ENCODE measurements around the gene CAPN1. TPM values are rescaled to one million over a fixed set of nuclear protein-coding genes. Genes with fewer than 3 reads are reported as not detected.
A peak's percentile ranks its signal among the peaks of the same experiment; 100 is the strongest.

Gene CAPN1
- polyA plus RNA-seq, 1 donor from 2014 or later = 102 TPM

DNA sequence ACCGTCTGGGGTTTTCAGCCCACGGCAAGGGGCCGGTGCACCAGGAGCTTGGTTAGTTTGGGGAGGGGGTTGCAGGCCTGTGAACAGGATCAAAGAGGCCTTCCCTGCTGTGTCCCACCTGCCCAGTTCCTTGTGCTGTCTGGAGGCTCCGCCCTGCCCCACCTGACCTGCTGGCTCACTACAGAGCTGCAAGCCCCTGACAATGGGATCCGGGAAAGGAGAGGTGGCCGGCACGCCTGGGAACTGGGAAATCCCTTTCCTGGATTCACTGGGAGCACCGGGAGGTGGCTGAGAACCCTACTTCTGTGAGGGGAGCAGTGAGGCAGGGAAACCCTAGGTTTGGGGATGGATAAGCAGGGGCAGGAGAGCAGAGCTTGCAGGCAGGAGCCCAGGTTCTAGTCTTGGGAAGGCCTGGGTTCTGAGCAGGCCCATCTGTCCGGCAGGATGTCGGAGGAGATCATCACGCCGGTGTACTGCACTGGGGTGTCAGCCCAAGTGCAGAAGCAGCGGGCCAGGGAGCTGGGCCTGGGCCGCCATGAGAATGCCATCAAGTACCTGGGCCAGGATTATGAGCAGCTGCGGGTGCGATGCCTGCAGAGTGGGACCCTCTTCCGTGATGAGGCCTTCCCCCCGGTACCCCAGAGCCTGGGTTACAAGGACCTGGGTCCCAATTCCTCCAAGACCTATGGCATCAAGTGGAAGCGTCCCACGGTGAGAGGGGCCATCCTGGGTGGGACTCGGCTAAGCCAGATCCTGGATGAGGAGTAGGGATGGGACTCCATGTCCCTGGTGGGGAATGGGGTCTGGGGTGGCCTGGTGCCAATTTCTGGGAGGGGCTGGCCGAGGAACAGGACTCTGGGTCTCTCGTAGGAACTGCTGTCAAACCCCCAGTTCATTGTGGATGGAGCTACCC, 786 bp downstream of the CAPN1 start:
- H3K79me2 ChIP-seq (replicated peaks; ENCODE audit: insufficient read depth, low read length) = peaks cover 17% of the 10 kb centered on the region
- no peak for TF ChIP-seq SMC3 (conservative IDR thresholded peaks at IDR 0.05; ENCODE audit: poor library complexity)
- no peak for TF ChIP-seq MXI1 (conservative IDR thresholded peaks at IDR 0.05; ENCODE audit: poor library complexity, severe bottlenecking)
- TF ChIP-seq, protein P1, sequence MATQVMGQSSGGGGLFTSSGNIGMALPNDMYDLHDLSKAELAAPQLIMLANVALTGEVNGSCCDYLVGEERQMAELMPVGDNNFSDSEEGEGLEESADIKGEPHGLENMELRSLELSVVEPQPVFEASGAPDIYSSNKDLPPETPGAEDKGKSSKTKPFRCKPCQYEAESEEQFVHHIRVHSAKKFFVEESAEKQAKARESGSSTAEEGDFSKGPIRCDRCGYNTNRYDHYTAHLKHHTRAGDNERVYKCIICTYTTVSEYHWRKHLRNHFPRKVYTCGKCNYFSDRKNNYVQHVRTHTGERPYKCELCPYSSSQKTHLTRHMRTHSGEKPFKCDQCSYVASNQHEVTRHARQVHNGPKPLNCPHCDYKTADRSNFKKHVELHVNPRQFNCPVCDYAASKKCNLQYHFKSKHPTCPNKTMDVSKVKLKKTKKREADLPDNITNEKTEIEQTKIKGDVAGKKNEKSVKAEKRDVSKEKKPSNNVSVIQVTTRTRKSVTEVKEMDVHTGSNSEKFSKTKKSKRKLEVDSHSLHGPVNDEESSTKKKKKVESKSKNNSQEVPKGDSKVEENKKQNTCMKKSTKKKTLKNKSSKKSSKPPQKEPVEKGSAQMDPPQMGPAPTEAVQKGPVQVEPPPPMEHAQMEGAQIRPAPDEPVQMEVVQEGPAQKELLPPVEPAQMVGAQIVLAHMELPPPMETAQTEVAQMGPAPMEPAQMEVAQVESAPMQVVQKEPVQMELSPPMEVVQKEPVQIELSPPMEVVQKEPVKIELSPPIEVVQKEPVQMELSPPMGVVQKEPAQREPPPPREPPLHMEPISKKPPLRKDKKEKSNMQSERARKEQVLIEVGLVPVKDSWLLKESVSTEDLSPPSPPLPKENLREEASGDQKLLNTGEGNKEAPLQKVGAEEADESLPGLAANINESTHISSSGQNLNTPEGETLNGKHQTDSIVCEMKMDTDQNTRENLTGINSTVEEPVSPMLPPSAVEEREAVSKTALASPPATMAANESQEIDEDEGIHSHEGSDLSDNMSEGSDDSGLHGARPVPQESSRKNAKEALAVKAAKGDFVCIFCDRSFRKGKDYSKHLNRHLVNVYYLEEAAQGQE (IDR thresholded peaks at IDR 0.05; ENCODE audit: borderline replicate concordance) = peak; percentile 89
- TF ChIP-seq TAF1 (IDR thresholded peaks at IDR 0.05; ENCODE audit: low read depth) = no peak
- no peak for TF ChIP-seq EP300 (conservative IDR thresholded peaks at IDR 0.05; ENCODE audit: poor library complexity, severe bottlenecking)
- no peak for TF ChIP-seq POLR2AphosphoS5 (IDR thresholded peaks at IDR 0.05)
- no peak for TF ChIP-seq RAD21 (conservative IDR thresholded peaks at IDR 0.05)
- TF ChIP-seq, protein P2, sequence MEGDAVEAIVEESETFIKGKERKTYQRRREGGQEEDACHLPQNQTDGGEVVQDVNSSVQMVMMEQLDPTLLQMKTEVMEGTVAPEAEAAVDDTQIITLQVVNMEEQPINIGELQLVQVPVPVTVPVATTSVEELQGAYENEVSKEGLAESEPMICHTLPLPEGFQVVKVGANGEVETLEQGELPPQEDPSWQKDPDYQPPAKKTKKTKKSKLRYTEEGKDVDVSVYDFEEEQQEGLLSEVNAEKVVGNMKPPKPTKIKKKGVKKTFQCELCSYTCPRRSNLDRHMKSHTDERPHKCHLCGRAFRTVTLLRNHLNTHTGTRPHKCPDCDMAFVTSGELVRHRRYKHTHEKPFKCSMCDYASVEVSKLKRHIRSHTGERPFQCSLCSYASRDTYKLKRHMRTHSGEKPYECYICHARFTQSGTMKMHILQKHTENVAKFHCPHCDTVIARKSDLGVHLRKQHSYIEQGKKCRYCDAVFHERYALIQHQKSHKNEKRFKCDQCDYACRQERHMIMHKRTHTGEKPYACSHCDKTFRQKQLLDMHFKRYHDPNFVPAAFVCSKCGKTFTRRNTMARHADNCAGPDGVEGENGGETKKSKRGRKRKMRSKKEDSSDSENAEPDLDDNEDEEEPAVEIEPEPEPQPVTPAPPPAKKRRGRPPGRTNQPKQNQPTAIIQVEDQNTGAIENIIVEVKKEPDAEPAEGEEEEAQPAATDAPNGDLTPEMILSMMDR (IDR thresholded peaks at IDR 0.05; ENCODE audit: poor library complexity, severe bottlenecking) = peak; percentile 11
- TF ChIP-seq EZH2 (IDR thresholded peaks at IDR 0.05; ENCODE audit: borderline replicate concordance, insufficient read depth, low read length, poor library complexity, severe bottlenecking) = no peak
- H3K9me3 ChIP-seq (ENCODE audit: low read length) = no peaks in the 10 kb centered on the region
- H3K36me3 ChIP-seq (ENCODE audit: insufficient read depth, low read length) = no peaks in the 10 kb centered on the region
- H3K27ac ChIP-seq (ENCODE audit: low read length) = peak overlapping the region; percentile 77
- H3K4me3 ChIP-seq (ENCODE audit: low read length) = peak overlapping the region; percentile 100
- peak overlapping the region; percentile 97 for H3K9ac ChIP-seq (ENCODE audit: low read length)
- H3K27me3 ChIP-seq (ENCODE audit: insufficient read depth, low read depth, low read length) = no peaks in the 10 kb centered on the region
- no peaks in the 10 kb centered on the region for H4K20me1 ChIP-seq (ENCODE audit: insufficient read depth)
- H3K4me2 ChIP-seq (ENCODE audit: low read length) = peak overlapping the region; percentile 91
- H3F3A ChIP-seq (ENCODE audit: insufficient read depth, low read length, poor library complexity, severe bottlenecking) = no peaks in the 10 kb centered on the region
- H3K9me2 ChIP-seq (ENCODE audit: insufficient read depth, low read length) = no peaks in the 10 kb centered on the region
- H2AFZ ChIP-seq (ENCODE audit: low read depth, low read length) = peak overlapping the region; percentile 91

GRCh38 chr11:65183201-65183891, 1.6 kb downstream of the CAPN1 start:
- Histone ChIP-seq H3K9ac (ENCODE audit: low read length) (peak overlapping the region; percentile 97), H3K4me2 (ENCODE audit: low read length) (peak overlapping the region; percentile 91), H3K4me3 (ENCODE audit: low read length) (peak overlapping the region; percentile 100), H2AFZ (ENCODE audit: low read depth, low read length) (no peak overlapping the region), H4K20me1 (ENCODE audit: insufficient read depth) (no peaks in the 10 kb centered on the region), H3K27ac (ENCODE audit: low read length) (no peak overlapping the region), H3K9me3 (ENCODE audit: low read length) (no peaks in the 10 kb centered on the region), H3K27me3 (ENCODE audit: insufficient read depth, low read depth, low read length) (no peaks in the 10 kb centered on the region), H3K36me3 (ENCODE audit: insufficient read depth, low read length) (no peaks in the 10 kb centered on the region), H3K79me2 (replicated peaks; ENCODE audit: insufficient read depth, low read length) (peaks cover 17% of the 10 kb centered on the region), H3K9me2 (ENCODE audit: insufficient read depth, low read length) (no peaks in the 10 kb centered on the region), H3F3A (ENCODE audit: insufficient read depth, low read length, poor library complexity, severe bottlenecking) (no peaks in the 10 kb centered on the region)
- TF ChIP-seq EZH2 (IDR thresholded peaks at IDR 0.05; ENCODE audit: borderline replicate concordance, insufficient read depth, low read length, poor library complexity, severe bottlenecking) (no peak), RAD21 (conservative IDR thresholded peaks at IDR 0.05) (no peak), TAF1 (IDR thresholded peaks at IDR 0.05; ENCODE audit: low read depth) (no peak), EP300 (conservative IDR thresholded peaks at IDR 0.05; ENCODE audit: poor library complexity, severe bottlenecking) (no peak), SMC3 (conservative IDR thresholded peaks at IDR 0.05; ENCODE audit: poor library complexity) (no peak), MXI1 (conservative IDR thresholded peaks at IDR 0.05; ENCODE audit: poor library complexity, severe bottlenecking) (no peak), POLR2AphosphoS5 (IDR thresholded peaks at IDR 0.05) (no peak)
- TF ChIP-seq, protein P1 (IDR thresholded peaks at IDR 0.05; ENCODE audit: borderline replicate concordance) = no peak
- TF ChIP-seq, protein P2 (IDR thresholded peaks at IDR 0.05; ENCODE audit: poor library complexity, severe bottlenecking) = no peak
